ENCODE data around the gene MIDN.
A peak's percentile ranks its signal among the peaks of the same experiment; 100 is the strongest.

The MIDN gene

GRCh38 chr19:1247748-1248138 is 640 bp upstream of the MIDN start:
- TF ChIP-seq EZH2 (IDR thresholded peaks at IDR 0.05; ENCODE audit: borderline replicate concordance, low read length) (no peak), CTCF (IDR thresholded peaks at IDR 0.05; ENCODE audit: low read length) (no peak)
- Histone ChIP-seq H3K4me2 (ENCODE audit: low read length) (peak overlapping the region; percentile 59), H3K27ac (ENCODE audit: low read depth, low read length, poor library complexity, severe bottlenecking) (peak overlapping the region; percentile 19), H2AFZ (ENCODE audit: low read length) (no peak overlapping the region), H3K9me2 (ENCODE audit: low read depth, low read length) (no peaks in the 10 kb centered on the region), H3K36me3 (ENCODE audit: insufficient read depth, low read length) (peaks cover 10% of the 10 kb centered on the region; the same call in 1 of the 2 replicates), H4K20me1 (ENCODE audit: insufficient read depth, low read length) (no peaks in the 10 kb centered on the region), H3K27me3 (ENCODE audit: insufficient read depth, low read length) (no peaks in the 10 kb centered on the region), H3K4me3 (ENCODE audit: low read depth, low read length, poor library complexity, severe bottlenecking) (peak overlapping the region; percentile 66), H3K9ac (ENCODE audit: low read length) (peak overlapping the region; percentile 23; the same call in 1 of the 2 replicates), H3K4me1 (ENCODE audit: insufficient read depth, low read length, severe bottlenecking) (peaks cover 43% of the 10 kb centered on the region), H3F3A (ENCODE audit: insufficient read depth, low read length) (no peaks in the 10 kb centered on the region), H3K9me3 (ENCODE audit: low read length) (no peaks in the 10 kb centered on the region), H3K79me2 (ENCODE audit: insufficient read depth, low read length) (no peaks in the 10 kb centered on the region)

- H4K20me1 ChIP-seq (ENCODE audit: insufficient read depth, low read length), result no peaks in the 10 kb centered on the region
- H3K27me3 ChIP-seq (ENCODE audit: insufficient read depth, low read length), result no peaks in the 10 kb centered on the region
- no peaks in the 10 kb centered on the region for H3F3A ChIP-seq (ENCODE audit: insufficient read depth, low read length)
- H3K27ac ChIP-seq (ENCODE audit: low read depth, low read length, poor library complexity, severe bottlenecking), result peak overlapping the region; percentile 33
- no peaks in the 10 kb centered on the region for H3K9me2 ChIP-seq (ENCODE audit: low read depth, low read length)
- peaks cover 39% of the 10 kb centered on the region for H3K4me1 ChIP-seq (ENCODE audit: insufficient read depth, low read length, severe bottlenecking)
- TF ChIP-seq CTCF (IDR thresholded peaks at IDR 0.05; ENCODE audit: low read length) (peak; percentile 77), EZH2 (IDR thresholded peaks at IDR 0.05; ENCODE audit: borderline replicate concordance, low read length) (no peak)
- H2AFZ ChIP-seq (ENCODE audit: low read length), result no peak overlapping the region
- peak overlapping the region; percentile 65 for H3K4me2 ChIP-seq (ENCODE audit: low read length)
- peaks cover 15% of the 10 kb centered on the region for H3K36me3 ChIP-seq (ENCODE audit: insufficient read depth, low read length)
- H3K9ac ChIP-seq (ENCODE audit: low read length), result peak overlapping the region; percentile 67
- H3K79me2 ChIP-seq (ENCODE audit: insufficient read depth, low read length), result no peaks in the 10 kb centered on the region
- H3K4me3 ChIP-seq (ENCODE audit: low read depth, low read length, poor library complexity, severe bottlenecking), result peak overlapping the region; percentile 66
- H3K9me3 ChIP-seq (ENCODE audit: low read length), result no peaks in the 10 kb centered on the region
These were observed 459 bp downstream of the MIDN start for GRCh38 chr19:1248786-1249297.

- no peak for TF ChIP-seq CTCF (IDR thresholded peaks at IDR 0.05; ENCODE audit: low read length)
- no peak for TF ChIP-seq EZH2 (IDR thresholded peaks at IDR 0.05; ENCODE audit: borderline replicate concordance, low read length)
- Histone ChIP-seq H2AFZ (ENCODE audit: low read length) (no peak overlapping the region), H3K27me3 (ENCODE audit: insufficient read depth, low read length) (no peaks in the 10 kb centered on the region)
These were observed 1.1 kb downstream of the MIDN start for GRCh38 chr19:1249298-1249989.

More at GRCh38 chr19:1249298-1249989, 1.1 kb downstream of the MIDN start:
- H3K4me1 ChIP-seq (ENCODE audit: insufficient read depth, low read length, severe bottlenecking), result peaks cover 33% of the 10 kb centered on the region
- H3K27ac ChIP-seq (ENCODE audit: low read depth, low read length, poor library complexity, severe bottlenecking), result peak overlapping the region; percentile 48
- H3K9ac ChIP-seq (ENCODE audit: low read length), result peak overlapping the region; percentile 91
- H4K20me1 ChIP-seq (ENCODE audit: insufficient read depth, low read length), result no peaks in the 10 kb centered on the region
- H3F3A ChIP-seq (ENCODE audit: insufficient read depth, low read length), result no peaks in the 10 kb centered on the region
- no peaks in the 10 kb centered on the region for H3K79me2 ChIP-seq (ENCODE audit: insufficient read depth, low read length)
- H3K9me2 ChIP-seq (ENCODE audit: low read depth, low read length), result no peaks in the 10 kb centered on the region
- H3K4me2 ChIP-seq (ENCODE audit: low read length), result peak overlapping the region; percentile 85
- H3K36me3 ChIP-seq (ENCODE audit: insufficient read depth, low read length), result peaks cover 17% of the 10 kb centered on the region
- no peaks in the 10 kb centered on the region for H3K9me3 ChIP-seq (ENCODE audit: low read length)
- peak overlapping the region; percentile 76 for H3K4me3 ChIP-seq (ENCODE audit: low read depth, low read length, poor library complexity, severe bottlenecking)
